CD1c-positive myeloid dendritic cell (primary cell): ENCODE data around the gene FDXR.
"Not testable (repeated sequence)": the region's sequence is repeated elsewhere in the genome, so short reads cannot be mapped to it uniquely, and the experiment has no call there.

Experiments used
- DNase-seq: peaks from one replicate; pipeline ENCODE4 v3.0.0-alpha.2; 2016; ENCODE audit errors: extremely low spot score

Gene FDXR, protein sequence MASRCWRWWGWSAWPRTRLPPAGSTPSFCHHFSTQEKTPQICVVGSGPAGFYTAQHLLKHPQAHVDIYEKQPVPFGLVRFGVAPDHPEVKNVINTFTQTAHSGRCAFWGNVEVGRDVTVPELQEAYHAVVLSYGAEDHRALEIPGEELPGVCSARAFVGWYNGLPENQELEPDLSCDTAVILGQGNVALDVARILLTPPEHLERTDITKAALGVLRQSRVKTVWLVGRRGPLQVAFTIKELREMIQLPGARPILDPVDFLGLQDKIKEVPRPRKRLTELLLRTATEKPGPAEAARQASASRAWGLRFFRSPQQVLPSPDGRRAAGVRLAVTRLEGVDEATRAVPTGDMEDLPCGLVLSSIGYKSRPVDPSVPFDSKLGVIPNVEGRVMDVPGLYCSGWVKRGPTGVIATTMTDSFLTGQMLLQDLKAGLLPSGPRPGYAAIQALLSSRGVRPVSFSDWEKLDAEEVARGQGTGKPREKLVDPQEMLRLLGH

DNA sequence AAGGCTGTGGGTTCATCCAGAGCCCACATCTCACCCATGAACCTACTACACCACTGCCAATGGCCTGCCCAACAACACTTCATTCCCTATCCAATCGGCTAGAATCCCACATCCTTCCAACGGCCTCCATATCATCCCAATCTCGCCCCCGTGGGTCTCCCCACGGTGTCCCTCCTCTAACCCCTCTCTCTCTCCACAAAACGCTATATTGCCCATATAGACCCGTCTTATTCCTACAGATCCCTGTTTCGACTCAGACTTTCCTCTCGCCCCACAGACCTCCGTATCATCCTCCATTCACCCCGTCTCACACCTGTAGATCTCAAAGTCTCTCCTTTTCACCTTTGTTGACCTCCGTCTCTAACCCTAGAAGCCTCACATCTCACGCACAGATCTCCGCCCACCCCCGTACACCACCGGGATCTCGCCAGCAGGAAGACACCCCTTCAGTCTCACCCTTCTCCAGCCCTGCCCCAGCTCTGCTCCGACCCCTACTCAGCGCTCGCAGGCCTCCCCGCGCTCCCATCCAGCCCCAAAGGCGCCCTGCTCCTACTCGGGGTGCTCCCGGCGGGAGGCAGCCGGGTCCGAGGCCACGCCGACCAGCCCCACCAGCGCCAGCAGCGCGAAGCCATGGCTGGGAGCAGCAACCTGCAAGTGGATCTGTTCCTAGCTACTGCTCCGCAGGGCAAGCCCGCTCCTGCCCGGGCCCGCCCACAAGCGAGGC lies at the start of gene FDXR:
Gene FDXR, minus strand, starts transcription at position 682 of the 724 bp plus-strand sequence. Its CDS starts 50 bp downstream, at position 632.
- DNase-seq, result no peak

DNA sequence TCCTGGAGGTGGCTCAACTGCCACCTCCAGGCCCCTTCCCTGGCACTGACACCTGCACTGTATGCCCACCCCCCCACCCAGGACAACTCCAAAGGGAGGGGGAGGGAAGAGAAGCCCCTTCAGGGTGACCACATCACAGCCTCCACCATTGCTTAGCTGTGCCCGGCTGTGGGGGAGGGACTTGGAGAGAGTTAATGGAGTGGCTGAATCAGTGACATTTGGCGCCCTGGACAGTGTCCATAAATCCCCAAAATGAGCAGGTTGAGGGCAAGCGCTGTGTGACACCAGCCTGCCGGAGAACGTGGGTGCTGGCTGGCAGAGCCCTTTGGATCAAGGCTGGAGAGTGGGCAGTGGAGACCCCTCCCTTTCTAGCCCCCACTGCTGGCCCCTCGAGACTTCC lies 49.4 kb upstream of the FDXR start:
- DNase-seq, result no peak

DNA sequence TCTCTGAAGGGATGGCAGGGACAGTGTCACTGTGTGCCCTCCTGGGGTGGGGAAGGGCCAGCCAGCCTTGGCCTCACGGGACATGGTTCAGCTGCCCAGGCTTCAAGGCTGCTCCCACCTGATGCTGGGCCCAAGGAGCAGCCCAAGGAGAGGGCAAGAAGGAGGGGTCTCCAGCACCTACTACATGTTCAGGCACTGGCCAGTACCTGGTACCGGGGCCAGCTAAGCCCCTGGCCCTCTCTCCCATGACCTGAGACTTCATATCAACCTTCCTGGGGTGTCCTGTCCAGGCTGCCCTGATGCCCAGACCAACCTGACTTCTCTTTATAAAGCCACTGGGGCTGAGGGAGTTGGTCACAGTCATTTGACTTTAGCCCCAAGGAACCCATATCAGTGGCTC lies 49.0 kb upstream of the FDXR start:
- no peak for DNase-seq

GRCh38 chr17:74921026-74921681 lies 48.4 kb upstream of the FDXR start:
- DNase-seq, result no peak

- DNase-seq, result no peak
Observed at GRCh38 chr17:74920642-74921025, 47.8 kb upstream of the FDXR start.

- no peak for DNase-seq
Observed at GRCh38 chr17:74920306-74920620, 47.5 kb upstream of the FDXR start.

DNA sequence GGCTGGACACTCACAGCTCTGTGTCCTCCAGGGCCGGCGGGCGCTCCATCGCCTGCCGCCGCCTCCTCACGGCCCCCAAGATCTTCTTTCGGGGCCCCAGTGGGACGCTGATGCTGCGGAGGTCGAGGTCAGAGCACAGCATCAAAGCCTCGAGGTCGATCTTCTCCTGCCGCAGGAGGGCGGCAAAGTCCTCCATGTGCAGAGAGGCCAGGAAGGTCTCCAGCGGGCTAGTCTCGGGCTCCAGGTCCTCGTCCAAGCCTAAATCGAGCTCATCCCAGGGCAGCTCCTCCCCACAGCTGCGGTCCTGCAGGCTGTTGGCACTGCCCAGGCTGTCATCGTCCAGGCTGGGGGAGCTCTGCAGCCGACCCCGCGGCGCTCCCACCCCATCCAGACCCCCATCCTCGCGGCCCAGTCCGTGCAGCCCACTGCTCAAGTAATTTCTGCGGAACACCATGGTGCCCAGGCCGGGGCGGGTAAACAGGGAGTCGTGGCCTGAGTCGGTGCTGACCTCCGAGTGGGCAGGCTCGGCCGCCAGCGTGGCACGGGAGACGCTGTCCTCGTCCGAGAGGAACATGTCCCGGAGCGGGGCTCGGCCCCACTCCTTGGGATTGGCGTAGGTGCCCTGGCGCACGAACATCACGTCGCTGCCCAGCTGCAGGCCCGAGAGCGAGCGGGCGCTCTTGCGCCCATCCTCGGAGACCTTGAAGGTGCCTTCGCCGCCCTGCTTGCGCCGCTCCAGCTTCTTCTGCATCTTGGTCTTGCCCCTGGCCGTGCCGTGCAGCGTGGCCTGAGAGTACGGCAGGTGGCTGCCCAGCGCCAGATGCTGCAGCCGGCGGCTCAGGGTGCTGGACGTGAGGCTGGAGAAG lies 46.9 kb upstream of the FDXR start:
- no peak for DNase-seq

DNA sequence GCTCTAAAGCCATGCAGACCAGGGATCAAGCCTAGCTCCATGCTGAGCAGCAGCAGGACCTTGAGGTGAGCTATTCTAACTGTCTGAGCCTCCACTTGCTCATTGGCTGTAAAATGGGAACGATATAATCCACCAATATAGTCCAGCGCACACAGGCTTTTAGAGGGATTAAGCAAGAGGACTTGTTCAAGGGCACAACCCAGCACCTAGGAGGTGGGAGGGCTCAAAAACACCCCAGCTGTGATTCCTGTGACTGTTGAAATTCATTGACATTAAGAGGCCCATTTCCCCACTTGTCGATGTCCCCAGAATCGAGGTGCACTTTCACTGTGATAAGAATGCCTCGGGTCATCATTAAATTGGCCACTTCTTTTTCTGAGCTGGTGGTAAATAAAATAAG lies 46.1 kb upstream of the FDXR start:
- no peak for DNase-seq

DNA sequence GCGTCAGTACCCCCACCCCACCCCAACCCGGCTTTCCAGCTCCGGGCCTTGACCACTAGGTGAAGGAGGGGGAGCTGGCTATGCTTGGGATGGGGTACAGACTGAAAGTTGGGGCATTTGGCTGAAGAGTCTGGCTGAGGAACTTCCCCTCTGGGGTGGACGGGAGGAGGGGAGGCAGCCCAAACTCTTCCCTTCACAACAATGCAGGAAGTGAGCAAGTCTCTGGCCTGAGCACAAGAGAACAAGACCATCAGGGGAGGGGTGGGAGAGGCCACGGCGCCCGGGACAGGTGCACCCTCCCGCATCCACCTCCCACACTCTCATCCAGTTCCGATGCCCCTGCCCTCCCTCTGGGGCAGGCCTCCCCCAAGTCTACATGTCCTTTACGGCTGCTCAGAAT lies 44.6 kb upstream of the FDXR start:
- DNase-seq, result peak; percentile 46

- no peak for DNase-seq
Observed at GRCh38 chr17:74916851-74917199, 44.0 kb upstream of the FDXR start.

GRCh38 chr17:74916136-74916850 lies 43.5 kb upstream of the FDXR start:
- DNase-seq, result no peak

- not testable (repeated sequence) for DNase-seq
Observed at GRCh38 chr17:74911423-74911822, 38.6 kb upstream of the FDXR start.

DNA sequence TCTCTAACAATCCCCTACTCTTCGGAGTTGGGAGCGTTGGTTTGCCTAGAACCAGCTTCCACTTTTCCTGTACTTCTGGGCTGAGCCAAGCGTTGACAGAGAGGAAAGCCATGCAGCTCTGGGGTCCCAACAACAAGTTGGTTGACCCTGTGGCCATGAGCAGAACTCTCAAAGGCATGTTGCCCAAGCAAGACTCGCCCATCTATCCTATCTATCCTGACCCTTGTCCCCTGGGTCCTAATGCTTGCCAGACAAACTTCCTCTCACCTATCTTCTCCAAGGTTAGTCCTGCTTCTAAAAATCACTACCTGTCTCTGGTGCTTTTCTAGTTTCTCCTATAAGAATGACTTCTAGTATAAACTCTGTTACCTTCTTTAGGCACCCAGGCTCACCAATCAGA lies 36.3 kb upstream of the FDXR start:
- not testable (repeated sequence) for DNase-seq

DNA sequence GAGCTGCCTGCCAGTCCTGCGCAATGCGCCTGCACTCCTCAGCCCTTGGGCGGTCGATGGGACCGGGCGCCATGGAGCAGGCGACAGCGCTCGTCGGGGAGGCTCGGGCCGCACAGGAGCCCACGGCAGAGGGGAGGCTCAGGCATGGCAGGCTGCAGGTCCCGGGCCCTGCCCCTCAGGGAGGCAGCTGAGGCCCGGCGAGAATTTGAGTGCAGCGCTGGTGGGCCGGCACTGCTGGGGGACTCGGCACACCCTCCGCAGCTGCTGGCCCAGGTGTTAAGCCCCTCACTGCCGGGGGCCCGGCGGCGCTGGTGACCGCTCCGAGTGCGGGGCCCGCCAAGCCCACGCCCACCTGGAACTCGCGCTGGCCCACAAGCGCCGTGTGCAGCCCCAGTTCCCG lies 34.2 kb upstream of the FDXR start:
- no peak for DNase-seq

DNA sequence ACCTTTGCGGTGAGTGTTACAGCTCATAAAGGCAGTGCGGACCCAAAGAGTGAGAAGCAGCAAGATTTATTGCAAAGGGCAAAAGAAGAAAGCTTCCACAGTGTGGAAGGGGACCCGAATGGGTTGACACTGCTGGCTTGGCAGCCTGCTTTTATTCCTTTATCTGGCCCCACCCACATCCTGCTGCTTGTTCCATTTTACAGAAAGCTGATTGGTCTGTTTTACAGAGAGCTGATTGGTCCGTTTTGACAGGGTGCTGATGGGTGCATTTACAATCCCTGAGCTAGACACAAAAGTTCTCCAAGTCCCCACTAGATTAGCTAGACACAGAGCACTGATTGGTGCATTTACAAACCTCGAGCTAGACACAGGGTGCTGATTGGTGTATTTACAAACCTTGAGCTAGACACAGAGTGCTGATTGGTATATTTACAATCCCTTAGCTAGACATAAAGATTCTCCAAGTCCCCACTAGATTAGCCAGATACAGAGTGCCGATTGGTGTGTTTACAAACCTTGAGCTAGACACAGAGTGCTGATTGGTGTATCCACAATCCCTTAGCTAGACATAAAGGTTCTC lies 33.5 kb upstream of the FDXR start:
- not testable (repeated sequence) for DNase-seq

DNA sequence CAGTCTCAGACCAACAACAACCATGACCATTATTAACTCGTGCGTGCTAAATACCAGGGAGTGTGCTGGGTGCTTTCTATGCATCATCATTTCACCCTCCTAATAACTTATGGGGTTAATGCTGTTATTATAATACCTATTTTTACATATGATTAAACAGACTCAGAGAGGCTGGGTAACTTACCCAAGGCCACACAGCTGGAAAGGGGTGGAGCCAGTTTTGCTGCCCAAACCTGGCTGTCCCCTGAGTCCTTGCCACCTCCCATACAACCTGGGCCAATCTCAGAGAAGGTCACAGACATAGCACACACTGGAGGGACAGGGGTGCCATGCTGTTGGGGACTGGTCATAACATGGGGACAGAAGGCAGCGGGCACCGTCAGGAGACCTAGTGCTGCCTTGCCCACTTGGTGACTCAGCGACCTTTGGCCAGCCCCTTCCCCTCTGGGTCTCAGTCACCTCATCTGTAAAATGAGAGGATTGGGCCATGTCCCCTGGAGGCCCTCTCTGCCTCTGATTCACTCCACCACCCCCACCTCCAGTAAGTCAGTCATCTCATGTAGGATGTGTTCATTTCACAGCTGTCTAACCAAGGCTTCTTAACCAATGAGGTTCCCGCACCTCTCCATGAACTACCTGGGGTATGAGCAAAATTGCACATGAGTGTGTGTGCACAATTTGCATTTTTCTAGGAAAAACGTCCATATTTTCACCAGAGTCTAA lies 32.1 kb upstream of the FDXR start:
- DNase-seq, result no peak

- no peak for DNase-seq
Observed at GRCh38 chr17:74903671-74904070, 30.9 kb upstream of the FDXR start.

DNA sequence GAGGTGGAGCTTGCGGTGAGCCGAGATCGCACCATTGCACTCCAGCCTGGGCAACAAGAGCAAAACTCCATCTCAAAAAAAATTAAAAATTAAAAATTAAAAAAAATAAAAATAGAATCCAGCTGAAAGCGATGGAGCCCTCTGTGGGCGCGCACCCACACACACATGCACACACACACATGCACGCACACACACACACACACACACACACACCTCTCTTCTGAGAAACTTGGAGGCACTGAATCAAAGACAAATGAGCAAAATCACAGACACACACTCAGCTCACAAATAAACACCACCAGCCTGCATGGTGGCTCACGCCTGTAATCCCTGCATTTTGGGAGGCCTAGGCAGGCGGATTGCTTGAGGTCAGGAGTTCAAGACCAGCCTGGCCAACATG lies 30.2 kb upstream of the FDXR start:
- DNase-seq, result no peak

DNA sequence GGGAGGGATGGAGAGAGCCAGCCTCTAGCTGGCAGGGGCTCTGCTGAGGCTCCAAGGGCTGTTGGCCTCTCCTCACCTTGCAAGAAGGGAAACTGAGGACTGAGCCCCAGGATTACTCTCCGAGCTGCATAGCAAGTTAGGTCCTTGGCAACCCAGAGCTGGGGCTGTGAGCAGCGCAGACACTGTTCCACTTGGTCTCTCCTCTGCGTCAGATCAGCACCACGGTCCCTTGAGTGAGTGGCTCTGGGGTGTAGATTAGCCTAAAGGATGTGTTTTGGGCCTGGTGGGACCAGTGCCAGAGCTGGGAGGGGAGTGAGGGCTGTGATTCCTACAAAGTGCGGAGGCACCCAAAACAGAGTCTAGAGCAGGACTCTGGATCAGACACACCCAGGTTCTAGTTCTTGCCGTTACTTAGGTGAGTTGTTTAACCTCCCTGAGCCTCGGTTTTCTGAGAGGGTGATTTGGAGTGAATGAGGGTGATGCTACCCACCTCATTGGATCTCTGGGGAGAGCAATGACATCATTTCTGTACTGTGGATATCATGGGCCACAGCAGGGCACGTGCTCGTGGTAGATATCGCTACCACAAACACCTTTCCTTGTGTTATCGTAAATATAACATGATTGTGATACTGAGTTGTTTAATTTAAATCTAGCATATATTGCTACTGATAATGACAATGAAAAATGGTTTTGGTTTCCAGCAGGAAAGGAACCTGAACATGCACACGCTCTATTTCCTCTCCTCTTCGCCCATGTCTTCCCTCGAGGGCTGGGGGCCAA lies 28.8 kb upstream of the FDXR start:
- no peak for DNase-seq
